GM19239 (cell line): ENCODE measurements around the gene BNIP5.

Experiments used
- DNase-seq: peaks from one replicate; pipeline ENCODE4 v3.0.0; 2011; ENCODE audit warnings: low spot score; ENCODE audit not compliant: insufficient read length
- FAIRE-seq: peaks from 2 replicates; lab custom pipeline; 2011; peaks lifted over from hg19 to GRCh38; lab: Jason Lieb, UNC

Gene BNIP5

GRCh38 chr6:36336779-36337241, at the start of gene BNIP5:
Gene BNIP5, minus strand, starts transcription at chr6:36336888. Its CDS starts 6,198 bp downstream, at chr6:36330690.
- peak; percentile 54 for FAIRE-seq

GRCh38 chr6:36384095-36384494, 47.4 kb upstream of the BNIP5 start:
- FAIRE-seq (no peak), DNase-seq (no peak)

More at GRCh38 chr6:36336779-36337241, at the start of gene BNIP5:
- DNase-seq: no peak

- FAIRE-seq: no peak
- DNase-seq: no peak
These were observed 46.9 kb upstream of the BNIP5 start for GRCh38 chr6:36383606-36384005.

- FAIRE-seq: no peak
- DNase-seq: no peak
These were observed 46.3 kb upstream of the BNIP5 start for GRCh38 chr6:36382976-36383375.

GRCh38 chr6:36381502-36382389, 45.1 kb upstream of the BNIP5 start:
- DNase-seq: no peak
- no peak for FAIRE-seq

- DNase-seq: no peak
- no peak for FAIRE-seq
These were observed 43.5 kb upstream of the BNIP5 start for GRCh38 chr6:36380166-36380565.

DNA sequence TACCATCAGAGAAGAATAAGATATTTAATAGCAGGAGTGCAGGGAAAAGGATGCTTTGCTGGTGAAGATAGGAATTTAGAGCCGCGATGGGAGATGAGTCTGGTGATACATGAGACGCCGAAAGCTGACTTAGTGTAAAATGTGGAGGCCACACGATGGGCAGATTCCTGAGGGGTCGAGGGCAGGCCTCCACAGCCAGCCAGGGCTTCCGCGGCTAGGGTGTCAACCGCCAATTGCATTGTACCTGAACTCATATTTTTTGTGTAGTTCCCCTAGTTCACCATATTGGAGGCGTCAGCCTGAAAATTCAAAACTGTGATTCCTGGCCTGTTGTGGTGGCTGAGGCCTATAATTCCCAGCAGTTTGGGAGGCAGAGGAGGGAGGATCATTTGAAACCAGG, 42.2 kb upstream of the BNIP5 start:
- FAIRE-seq (no peak), DNase-seq (no peak)

- FAIRE-seq (no peak), DNase-seq (no peak)
These were observed 41.7 kb upstream of the BNIP5 start for GRCh38 chr6:36378243-36378920.

DNA sequence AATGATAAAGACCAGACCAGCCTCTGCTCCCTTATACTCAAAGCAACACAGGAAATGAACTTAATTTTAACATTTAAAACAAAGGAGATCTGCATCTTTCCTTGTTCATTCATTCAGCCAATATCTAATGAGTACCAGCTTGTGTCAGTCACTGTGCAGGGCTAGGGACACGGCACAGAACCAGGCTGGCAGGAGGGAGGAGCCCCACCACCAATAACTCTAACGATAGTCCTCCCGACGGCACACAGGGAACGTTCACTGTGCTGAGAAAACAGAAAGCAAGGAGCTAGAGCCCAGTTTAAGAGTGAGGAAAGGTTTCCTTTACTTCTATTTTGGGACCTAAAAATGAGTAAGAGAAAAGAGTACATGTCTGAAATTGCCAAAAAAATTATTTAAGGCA, 40.9 kb upstream of the BNIP5 start:
- DNase-seq: no peak
- no peak for FAIRE-seq

DNA sequence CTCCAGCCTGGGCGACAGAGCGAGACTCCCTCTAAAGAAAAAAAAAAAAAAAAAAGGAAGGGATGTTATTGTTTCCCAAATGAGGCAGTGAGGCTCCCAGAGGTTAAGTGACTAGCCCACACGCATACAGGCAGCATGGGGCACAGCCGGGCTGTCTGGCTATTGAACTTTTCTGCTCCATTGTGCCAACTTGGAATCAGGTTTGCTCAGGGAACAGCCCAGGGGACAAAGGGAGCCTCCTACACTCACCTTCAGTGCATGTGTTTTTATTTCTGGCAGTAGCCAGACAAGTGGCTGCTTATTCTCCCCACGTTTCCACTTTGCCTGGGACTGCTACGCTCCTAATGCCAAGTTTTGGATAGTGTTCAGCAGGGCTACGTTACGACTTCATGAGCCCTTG, 40.1 kb upstream of the BNIP5 start:
- DNase-seq: no peak
- no peak for FAIRE-seq

GRCh38 chr6:36376183-36376582, 39.5 kb upstream of the BNIP5 start:
- DNase-seq (no peak), FAIRE-seq (no peak)

GRCh38 chr6:36375644-36376155, 39.0 kb upstream of the BNIP5 start:
- DNase-seq: no peak
- no peak for FAIRE-seq

DNA sequence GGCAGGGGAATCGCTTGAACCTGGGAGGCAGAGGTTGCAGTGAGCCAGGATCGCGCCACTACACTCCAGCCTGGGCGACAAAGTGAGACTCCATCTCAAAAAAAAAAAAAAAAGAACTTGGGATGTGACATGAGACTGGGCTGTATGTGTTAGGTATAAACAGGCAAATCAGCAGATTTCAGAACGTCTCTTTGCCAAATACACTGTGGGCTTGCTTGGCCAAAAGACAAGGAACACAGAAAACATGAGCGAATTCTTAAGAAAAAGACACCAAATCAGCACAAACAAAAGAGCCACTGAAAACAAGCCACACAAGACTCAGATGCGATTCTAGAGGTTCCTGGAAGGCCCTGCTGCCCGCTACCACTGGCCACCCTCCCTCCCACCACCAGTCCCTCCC, 38.3 kb upstream of the BNIP5 start:
- FAIRE-seq: no peak
- DNase-seq: no peak

GRCh38 chr6:36374194-36374593, 37.5 kb upstream of the BNIP5 start:
- FAIRE-seq (no peak), DNase-seq (no peak)

DNA sequence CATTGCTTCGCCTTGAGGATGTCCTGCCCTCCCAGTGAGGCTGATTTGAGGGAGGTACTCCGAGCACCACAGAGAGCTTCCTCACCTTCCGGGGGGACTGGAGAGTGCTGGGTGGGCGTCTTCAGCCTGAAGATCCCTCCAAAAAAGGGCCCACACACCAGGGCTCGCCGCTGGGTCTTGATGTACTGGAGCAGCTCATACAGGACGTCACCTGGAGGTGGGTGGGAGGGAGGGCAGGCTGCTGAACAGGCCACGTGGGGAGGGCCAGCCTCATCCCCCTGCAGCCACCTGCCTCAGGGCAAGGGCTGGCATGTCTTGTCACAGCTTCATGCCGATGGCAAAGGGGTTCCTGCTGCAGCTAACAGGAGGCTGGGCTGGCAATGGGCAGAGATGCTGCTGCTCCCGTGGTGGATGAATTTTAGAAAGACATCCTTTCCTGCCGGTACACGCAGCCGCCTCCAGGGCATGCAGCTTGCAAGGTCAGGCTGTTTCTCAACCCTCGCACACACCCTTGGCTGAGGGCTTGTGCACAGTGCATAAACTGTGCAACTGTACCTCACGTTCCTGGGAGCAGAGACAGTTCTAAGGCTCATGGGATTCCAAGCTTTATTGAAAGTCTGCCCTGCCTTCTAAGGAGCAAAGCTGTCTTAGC, 36.8 kb upstream of the BNIP5 start:
- FAIRE-seq: no peak
- no peak for DNase-seq

DNA sequence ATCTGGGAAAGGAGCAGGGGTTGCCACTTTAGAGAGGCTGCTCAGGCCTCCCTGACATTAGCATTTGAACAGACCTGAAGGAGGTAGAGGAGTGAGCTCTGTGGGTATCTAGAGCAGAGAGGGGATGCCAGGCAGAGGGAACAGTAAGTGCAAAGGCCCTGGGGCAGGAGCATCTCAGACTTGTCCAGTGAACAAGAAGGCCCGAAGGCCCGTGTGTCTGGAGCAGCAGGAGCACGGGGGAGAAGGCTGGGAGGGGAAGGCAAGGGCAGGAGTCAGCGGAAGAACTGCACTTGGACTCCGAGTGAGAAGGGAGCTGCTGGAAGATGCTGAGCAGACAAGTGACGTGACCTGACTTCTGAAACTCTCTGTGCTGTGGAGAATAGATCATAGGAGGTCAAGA, 35.4 kb upstream of the BNIP5 start:
- FAIRE-seq (no peak), DNase-seq (no peak)

DNA sequence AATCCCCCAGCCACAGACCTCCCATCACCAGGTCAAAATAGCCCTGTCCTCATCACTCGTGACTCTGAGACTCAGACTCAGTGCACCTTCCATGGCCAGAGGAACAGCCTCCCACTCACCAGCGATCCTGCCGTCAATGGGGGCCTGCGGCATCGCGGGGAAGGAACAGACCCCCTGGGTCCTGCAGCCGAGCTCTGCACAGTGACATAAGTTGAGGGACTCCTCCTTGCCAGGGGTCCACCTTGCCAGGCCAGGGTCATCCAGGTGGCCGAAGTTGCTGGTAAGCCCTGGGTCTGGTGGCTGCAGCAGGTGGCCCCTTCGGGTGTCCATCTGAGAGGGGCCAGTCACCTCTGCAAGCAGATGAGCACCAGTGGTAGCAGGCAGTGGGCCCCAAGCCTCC, 34.5 kb upstream of the BNIP5 start:
- no peak for DNase-seq
- FAIRE-seq: no peak

- FAIRE-seq (no peak), DNase-seq (no peak)
These were observed 34.0 kb upstream of the BNIP5 start for GRCh38 chr6:36370638-36371037.

DNA sequence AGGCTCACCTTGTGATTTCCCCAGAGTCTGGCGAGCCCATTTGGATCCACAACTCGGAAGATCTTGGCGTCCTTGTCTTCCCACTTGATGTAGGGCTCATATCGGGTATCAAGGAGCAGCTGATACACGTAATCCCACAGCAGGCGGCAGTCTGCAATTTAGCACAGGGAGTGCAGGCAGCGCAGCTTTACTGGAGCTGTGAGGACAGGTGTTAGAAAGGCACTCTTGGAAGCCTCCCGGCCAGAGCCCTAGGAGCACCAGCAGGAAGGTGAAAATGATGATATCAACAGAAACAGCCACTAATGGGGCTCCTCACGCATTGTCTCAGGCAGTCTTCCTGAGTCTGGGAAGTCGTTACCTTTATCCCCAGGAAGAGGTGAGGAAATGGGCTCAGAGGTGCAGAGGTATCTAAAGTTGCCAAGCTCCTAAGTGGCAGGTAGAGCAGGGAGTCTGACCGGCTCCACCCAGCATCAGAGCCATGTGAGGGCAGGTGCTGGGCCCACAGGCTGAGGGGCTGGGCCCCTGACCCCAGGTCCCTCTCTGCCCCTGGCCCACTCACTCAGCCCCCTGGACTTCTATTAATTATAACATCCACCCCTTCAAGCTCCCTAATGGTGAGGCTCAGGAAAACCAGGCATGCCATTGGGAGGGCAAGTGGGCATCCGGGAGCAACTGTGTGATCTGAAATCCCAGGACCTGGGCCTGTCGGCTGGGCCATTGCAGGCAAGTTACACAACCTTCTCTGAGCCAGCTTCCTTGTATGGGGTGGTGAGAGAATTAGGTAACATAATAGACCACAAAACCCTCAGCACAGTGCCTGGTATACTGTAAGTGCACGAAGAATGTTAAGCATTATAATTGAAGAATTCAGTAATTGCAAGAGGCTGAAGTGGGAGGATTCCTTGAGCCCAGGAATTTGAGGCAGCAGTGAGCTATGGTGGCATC, 32.5 kb upstream of the BNIP5 start:
- DNase-seq: no peak
- FAIRE-seq: no peak

GRCh38 chr6:36368421-36368820, 31.7 kb upstream of the BNIP5 start:
- FAIRE-seq: no peak
- DNase-seq: no peak
